HepG2 (cell line): ENCODE measurements around the gene RFX2. TPM values are rescaled to one million over a fixed set of nuclear protein-coding genes. Genes with fewer than 3 reads are reported as not detected.

Experiments used
- ELF1 ChIP-seq: sonication (generic); formaldehyde crosslinking; IDR thresholded peaks from 2 replicates; pipeline ENCODE4 v1.4.0; 2020; ENCODE audit warnings: missing genetic modification reagents
- GZF1 ChIP-seq: sonication (generic); formaldehyde crosslinking; IDR thresholded peaks from 2 replicates; pipeline ENCODE4 v1.5.1; 2020; ENCODE audit warnings: mild to moderate bottlenecking, missing genetic modification reagents
- HHEX ChIP-seq: IDR thresholded peaks from 2 replicates; pipeline ENCODE4 v1.6.1; 2016; ENCODE audit warnings: control low read depth
- IKZF4 ChIP-seq: sonication (generic); formaldehyde crosslinking; IDR thresholded peaks from 2 replicates; pipeline ENCODE4 v1.5.1; 2020; ENCODE audit warnings: borderline replicate concordance, mild to moderate bottlenecking, low read depth, missing genetic modification reagents; ENCODE audit errors: not compliant biosample characterization
- MAFF ChIP-seq: IDR thresholded peaks from 2 replicates; pipeline ENCODE4 v1.6.1; 2011; ENCODE audit warnings: low read depth, low read length, improper control_type of control experiment
- MYC ChIP-seq: sonication (generic); formaldehyde crosslinking; IDR thresholded peaks from 2 replicates; pipeline ENCODE4 v1.9.0; 2021; ENCODE audit warnings: missing genetic modification reagents, borderline replicate concordance
- PITX1 ChIP-seq: sonication (generic); formaldehyde crosslinking; IDR thresholded peaks from 2 replicates; pipeline ENCODE4 v1.5.1; 2020; ENCODE audit warnings: mild to moderate bottlenecking, missing genetic modification reagents
- REPIN1 ChIP-seq: sonication (generic); formaldehyde crosslinking; IDR thresholded peaks from 2 replicates; pipeline ENCODE4 v1.8.0; 2022; ENCODE audit warnings: missing genetic modification reagents, low read depth, mild to moderate bottlenecking, borderline replicate concordance
- RFX1 ChIP-seq: fragments of 450-650 bp; IDR thresholded peaks from 2 replicates; pipeline ENCODE4 v1.6.1; 2017
- polyA plus RNA-seq, 8 experiments: library from polyadenylated mRNA; depleted of rRNA in 3 of 8; stranded (reverse) in 7 of 8; unstranded in 1 of 8; fragments of >200 nt; fragmentation: Illumina TruSeq in 4 of 8; extraction: Trizol in 4 of 8; gene quantifications; 2 replicates each; pipeline versions ENCODE4 v1.2.1 to v1.2.3, GENCODE V29; 2011 to 2016; ENCODE audit warnings: low read depth in 4 of 8, missing spikeins in 1 of 8, mixed read lengths in 1 of 8; ENCODE audit not compliant: insufficient read depth in 1 of 8
- total RNA-seq, 5 experiments: library from RNA; depleted of rRNA; stranded (reverse); fragments of >200 nt; fragmentation: Illumina TruSeq; extraction: Trizol; gene quantifications; 2 replicates each; pipeline ENCODE4 v1.2.3, GENCODE V29; 2016; ENCODE audit warnings: low read depth in 1 of 5
- TF ChIP-seq, protein P1 (sequence below): fragments of 450-650 bp; IDR thresholded peaks from 2 replicates; pipeline ENCODE4 v1.6.1; 2017; ENCODE audit warnings: mild to moderate bottlenecking
- TF ChIP-seq, protein P2 (sequence below): sonication (generic); formaldehyde crosslinking; IDR thresholded peaks from 2 replicates; pipeline ENCODE4 v1.5.1; 2020; ENCODE audit warnings: mild to moderate bottlenecking, missing genetic modification reagents

RFX2 gene
- total and polyA plus RNA-seq, 2 of the 13 experiments (the other 11 are each of a cell fraction or from before 2014, with no cell fraction given), result 2.8 to 3.3 TPM

DNA sequence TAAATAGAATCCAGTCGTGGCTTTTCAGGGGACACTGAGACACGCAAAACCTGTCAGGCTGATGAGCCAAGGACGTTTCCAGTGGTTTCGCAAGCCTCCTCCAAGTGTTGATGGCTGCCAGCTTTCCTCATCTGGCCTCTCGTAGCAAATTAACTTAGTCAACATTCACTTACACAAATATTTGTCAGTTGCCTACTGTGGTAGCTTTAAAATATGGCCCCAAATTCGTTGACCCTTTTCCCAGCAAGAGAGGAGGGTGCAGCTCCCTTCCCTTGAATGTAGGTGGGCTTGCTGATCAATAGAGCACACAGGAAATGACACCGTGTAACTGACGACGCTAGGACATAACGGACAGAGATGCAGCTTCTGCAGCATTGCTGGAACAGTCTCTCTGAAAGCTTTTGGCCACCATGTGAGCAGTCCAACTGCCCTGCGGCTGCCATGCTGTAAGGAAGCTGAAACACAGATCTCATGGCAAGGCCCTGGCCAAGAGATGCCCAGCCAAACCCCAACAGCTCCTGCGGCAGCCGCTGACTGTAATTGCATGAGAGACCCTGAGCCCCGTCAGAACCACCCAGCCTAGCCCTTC lies 126.8 kb downstream of the RFX2 start (continued):
- TF ChIP-seq, protein P1, sequence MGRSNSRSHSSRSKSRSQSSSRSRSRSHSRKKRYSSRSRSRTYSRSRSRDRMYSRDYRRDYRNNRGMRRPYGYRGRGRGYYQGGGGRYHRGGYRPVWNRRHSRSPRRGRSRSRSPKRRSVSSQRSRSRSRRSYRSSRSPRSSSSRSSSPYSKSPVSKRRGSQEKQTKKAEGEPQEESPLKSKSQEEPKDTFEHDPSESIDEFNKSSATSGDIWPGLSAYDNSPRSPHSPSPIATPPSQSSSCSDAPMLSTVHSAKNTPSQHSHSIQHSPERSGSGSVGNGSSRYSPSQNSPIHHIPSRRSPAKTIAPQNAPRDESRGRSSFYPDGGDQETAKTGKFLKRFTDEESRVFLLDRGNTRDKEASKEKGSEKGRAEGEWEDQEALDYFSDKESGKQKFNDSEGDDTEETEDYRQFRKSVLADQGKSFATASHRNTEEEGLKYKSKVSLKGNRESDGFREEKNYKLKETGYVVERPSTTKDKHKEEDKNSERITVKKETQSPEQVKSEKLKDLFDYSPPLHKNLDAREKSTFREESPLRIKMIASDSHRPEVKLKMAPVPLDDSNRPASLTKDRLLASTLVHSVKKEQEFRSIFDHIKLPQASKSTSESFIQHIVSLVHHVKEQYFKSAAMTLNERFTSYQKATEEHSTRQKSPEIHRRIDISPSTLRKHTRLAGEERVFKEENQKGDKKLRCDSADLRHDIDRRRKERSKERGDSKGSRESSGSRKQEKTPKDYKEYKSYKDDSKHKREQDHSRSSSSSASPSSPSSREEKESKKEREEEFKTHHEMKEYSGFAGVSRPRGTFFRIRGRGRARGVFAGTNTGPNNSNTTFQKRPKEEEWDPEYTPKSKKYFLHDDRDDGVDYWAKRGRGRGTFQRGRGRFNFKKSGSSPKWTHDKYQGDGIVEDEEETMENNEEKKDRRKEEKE, result no peak
- TF ChIP-seq HHEX (CRISPR knock-in tag), result 0 out of 2 replicates have a peak, but pooled peaks have one; percentile 37
- TF ChIP-seq GZF1 (CRISPR knock-in tag), result no peak
- TF ChIP-seq IKZF4, result no peak
- TF ChIP-seq REPIN1 (CRISPR knock-in tag), result no peak
- TF ChIP-seq ELF1 (CRISPR knock-in tag), result 0 out of 2 replicates have a peak, but pooled peaks have one; percentile 24
- TF ChIP-seq MYC, result no peak
- no peak for TF ChIP-seq PITX1 (CRISPR knock-in tag)
- TF ChIP-seq, protein P2, sequence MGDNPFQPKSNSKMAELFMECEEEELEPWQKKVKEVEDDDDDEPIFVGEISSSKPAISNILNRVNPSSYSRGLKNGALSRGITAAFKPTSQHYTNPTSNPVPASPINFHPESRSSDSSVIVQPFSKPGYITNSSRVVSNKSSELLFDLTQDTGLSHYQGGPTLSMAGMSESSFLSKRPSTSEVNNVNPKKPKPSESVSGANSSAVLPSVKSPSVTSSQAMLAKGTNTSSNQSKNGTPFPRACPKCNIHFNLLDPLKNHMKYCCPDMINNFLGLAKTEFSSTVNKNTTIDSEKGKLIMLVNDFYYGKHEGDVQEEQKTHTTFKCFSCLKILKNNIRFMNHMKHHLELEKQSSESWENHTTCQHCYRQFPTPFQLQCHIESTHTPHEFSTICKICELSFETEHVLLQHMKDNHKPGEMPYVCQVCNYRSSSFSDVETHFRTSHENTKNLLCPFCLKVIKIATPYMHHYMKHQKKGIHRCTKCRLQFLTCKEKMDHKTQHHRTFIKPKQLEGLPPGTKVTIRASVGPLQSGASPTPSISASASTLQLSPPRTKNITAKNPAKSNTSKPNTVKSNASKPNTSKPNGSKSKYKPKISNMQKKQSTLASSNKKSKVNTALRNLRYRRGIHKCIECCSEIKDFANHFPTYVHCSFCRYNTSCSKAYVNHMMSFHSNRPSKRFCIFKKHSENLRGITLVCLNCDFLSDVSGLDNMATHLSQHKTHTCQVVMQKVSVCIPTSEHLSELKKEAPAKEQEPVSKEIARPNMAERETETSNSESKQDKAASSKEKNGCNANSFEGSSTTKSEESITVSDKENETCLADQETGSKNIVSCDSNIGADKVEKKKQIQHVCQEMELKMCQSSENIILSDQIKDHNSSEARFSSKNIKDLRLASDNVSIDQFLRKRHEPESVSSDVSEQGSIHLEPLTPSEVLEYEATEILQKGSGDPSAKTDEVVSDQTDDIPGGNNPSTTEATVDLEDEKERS, result 0 out of 2 replicates have a peak, but pooled peaks have one; percentile 18
- TF ChIP-seq RFX1, result no peak
- TF ChIP-seq MAFF, result no peak
